ENCODE results near the gene SCAMP4.
A peak's percentile ranks its signal among the peaks of the same experiment; 100 is the strongest.
"Not testable (repeated sequence)": the region's sequence is repeated elsewhere in the genome, so short reads cannot be mapped to it uniquely, and the experiment has no call there.

Gene SCAMP4

GRCh38 chr19:1882786-1883692 lies 22.2 kb upstream of the SCAMP4 start:
- no peak for DNase-seq (ENCODE audit: low read depth in 2 of 2)

GRCh38 chr19:1883784-1884183 lies 21.4 kb upstream of the SCAMP4 start:
- no peak for DNase-seq (ENCODE audit: low read depth in 2 of 2)

GRCh38 chr19:1884291-1884718 lies 20.9 kb upstream of the SCAMP4 start:
- DNase-seq (ENCODE audit: low read depth in 2 of 2): peak in 1 of 2 donors; percentile 47

- DNase-seq (ENCODE audit: low read depth in 2 of 2): no peak
Measured at GRCh38 chr19:1884719-1885334, 20.4 kb upstream of the SCAMP4 start.

GRCh38 chr19:1885398-1886119 lies 19.6 kb upstream of the SCAMP4 start, which contains the start of gene ABHD17A:
ABHD17A (minus strand) TSS chr19:1885496; CDS start chr19:1881566, 3,930 bp downstream.
- DNase-seq (ENCODE audit: low read depth in 2 of 2): peak; percentile 90 to 93

GRCh38 chr19:1886360-1886759 lies 18.8 kb upstream of the SCAMP4 start:
- not testable (repeated sequence) for DNase-seq (ENCODE audit: low read depth in 2 of 2)

- DNase-seq (ENCODE audit: low read depth in 2 of 2): no peak
Measured at GRCh38 chr19:1888385-1888784, 16.8 kb upstream of the SCAMP4 start.

GRCh38 chr19:1889907-1890306 lies 15.3 kb upstream of the SCAMP4 start:
- DNase-seq (ENCODE audit: low read depth in 2 of 2): no peak

GRCh38 chr19:1893791-1894190 lies 11.4 kb upstream of the SCAMP4 start:
- DNase-seq (ENCODE audit: low read depth in 2 of 2): no peak

GRCh38 chr19:1896508-1896907 lies 8.7 kb upstream of the SCAMP4 start:
- no peak for DNase-seq (ENCODE audit: low read depth in 2 of 2)

GRCh38 chr19:1901940-1902404 lies 3.2 kb upstream of the SCAMP4 start:
- no peak for DNase-seq (ENCODE audit: low read depth in 2 of 2)

- DNase-seq (ENCODE audit: low read depth in 2 of 2): no peak
Measured at GRCh38 chr19:1902923-1903322, 2.3 kb upstream of the SCAMP4 start.

GRCh38 chr19:1904860-1905109 lies 414 bp upstream of the SCAMP4 start:
- no peak for DNase-seq (ENCODE audit: low read depth in 2 of 2)

GRCh38 chr19:1905863-1906375 lies 720 bp downstream of the SCAMP4 start:
- no peak for DNase-seq (ENCODE audit: low read depth in 2 of 2)

- no peak for DNase-seq (ENCODE audit: low read depth in 2 of 2)
Measured at GRCh38 chr19:1906985-1907562, 1.9 kb downstream of the SCAMP4 start.

GRCh38 chr19:1907563-1908363 lies 2.6 kb downstream of the SCAMP4 start:
- DNase-seq (ENCODE audit: low read depth in 2 of 2): no peak

- no peak for DNase-seq (ENCODE audit: low read depth in 2 of 2)
Measured at GRCh38 chr19:1908364-1908678, 3.1 kb downstream of the SCAMP4 start.

GRCh38 chr19:1909761-1910080 lies 4.5 kb downstream of the SCAMP4 start:
- DNase-seq (ENCODE audit: low read depth in 2 of 2): no peak

GRCh38 chr19:1910177-1910576 lies 5.0 kb downstream of the SCAMP4 start:
- DNase-seq (ENCODE audit: low read depth in 2 of 2): no peak

- no peak for DNase-seq (ENCODE audit: low read depth in 2 of 2)
Measured at GRCh38 chr19:1911098-1911497, 5.9 kb downstream of the SCAMP4 start.

- no peak for DNase-seq (ENCODE audit: low read depth in 2 of 2)
Measured at GRCh38 chr19:1911995-1912394, 6.8 kb downstream of the SCAMP4 start.

All from stimulated activated CD4-positive, alpha-beta T cell treated with anti-CD3 and anti-CD28 coated beads, Interleukin-15, amount 100 ng/mL, for 48 hours (primary cell).